ENCODE results near the gene CRABP1.

- TF ChIP-seq, protein P1, sequence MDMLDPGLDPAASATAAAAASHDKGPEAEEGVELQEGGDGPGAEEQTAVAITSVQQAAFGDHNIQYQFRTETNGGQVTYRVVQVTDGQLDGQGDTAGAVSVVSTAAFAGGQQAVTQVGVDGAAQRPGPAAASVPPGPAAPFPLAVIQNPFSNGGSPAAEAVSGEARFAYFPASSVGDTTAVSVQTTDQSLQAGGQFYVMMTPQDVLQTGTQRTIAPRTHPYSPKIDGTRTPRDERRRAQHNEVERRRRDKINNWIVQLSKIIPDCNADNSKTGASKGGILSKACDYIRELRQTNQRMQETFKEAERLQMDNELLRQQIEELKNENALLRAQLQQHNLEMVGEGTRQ (IDR thresholded peaks at IDR 0.05; ENCODE audit: borderline replicate concordance, low read depth, low read length), result no peak
- TF ChIP-seq, protein P2, sequence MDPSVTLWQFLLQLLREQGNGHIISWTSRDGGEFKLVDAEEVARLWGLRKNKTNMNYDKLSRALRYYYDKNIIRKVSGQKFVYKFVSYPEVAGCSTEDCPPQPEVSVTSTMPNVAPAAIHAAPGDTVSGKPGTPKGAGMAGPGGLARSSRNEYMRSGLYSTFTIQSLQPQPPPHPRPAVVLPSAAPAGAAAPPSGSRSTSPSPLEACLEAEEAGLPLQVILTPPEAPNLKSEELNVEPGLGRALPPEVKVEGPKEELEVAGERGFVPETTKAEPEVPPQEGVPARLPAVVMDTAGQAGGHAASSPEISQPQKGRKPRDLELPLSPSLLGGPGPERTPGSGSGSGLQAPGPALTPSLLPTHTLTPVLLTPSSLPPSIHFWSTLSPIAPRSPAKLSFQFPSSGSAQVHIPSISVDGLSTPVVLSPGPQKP (IDR thresholded peaks at IDR 0.05; ENCODE audit: low read depth, low read length), result no peak
- TF ChIP-seq, protein P3, sequence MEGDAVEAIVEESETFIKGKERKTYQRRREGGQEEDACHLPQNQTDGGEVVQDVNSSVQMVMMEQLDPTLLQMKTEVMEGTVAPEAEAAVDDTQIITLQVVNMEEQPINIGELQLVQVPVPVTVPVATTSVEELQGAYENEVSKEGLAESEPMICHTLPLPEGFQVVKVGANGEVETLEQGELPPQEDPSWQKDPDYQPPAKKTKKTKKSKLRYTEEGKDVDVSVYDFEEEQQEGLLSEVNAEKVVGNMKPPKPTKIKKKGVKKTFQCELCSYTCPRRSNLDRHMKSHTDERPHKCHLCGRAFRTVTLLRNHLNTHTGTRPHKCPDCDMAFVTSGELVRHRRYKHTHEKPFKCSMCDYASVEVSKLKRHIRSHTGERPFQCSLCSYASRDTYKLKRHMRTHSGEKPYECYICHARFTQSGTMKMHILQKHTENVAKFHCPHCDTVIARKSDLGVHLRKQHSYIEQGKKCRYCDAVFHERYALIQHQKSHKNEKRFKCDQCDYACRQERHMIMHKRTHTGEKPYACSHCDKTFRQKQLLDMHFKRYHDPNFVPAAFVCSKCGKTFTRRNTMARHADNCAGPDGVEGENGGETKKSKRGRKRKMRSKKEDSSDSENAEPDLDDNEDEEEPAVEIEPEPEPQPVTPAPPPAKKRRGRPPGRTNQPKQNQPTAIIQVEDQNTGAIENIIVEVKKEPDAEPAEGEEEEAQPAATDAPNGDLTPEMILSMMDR (IDR thresholded peaks at IDR 0.05 in 2 of 3, conservative IDR thresholded peaks at IDR 0.05 in 1 of 3; ENCODE audit: control insufficient read depth in 2 of 3, extremely low read depth in 1 of 3, insufficient read depth in 1 of 3, low read depth in 3 of 3, low read length in 3 of 3), result no peak
Measured at GRCh38 chr15:78322724-78323521, 17.2 kb upstream of the CRABP1 start.

All from GM12878 (cell line).